Activated CD4-positive, alpha-beta T cell treated with anti-CD3 and anti-CD28 coated beads, Interleukin-2, amount 10 ng/mL, durations not matched to agents 24 days and 14 days (primary cell): ENCODE results near the gene LFNG. TPM values are rescaled to one million over a fixed set of nuclear protein-coding genes. Genes with fewer than 3 reads are reported as not detected.
"Not testable (repeated sequence)": the region's sequence is repeated elsewhere in the genome, so short reads cannot be mapped to it uniquely, and the experiment has no call there.

ENCODE experiments used
- DNase-seq: peaks from one replicate; pipeline ENCODE4 v3.0.0; 2022
- H3K27ac Mint-ChIP-seq: one replicate; pipeline ENCODE4 v1.8.0; 2022; ENCODE audit warnings: mild to moderate bottlenecking, mixed read lengths
- H3K27me3 Mint-ChIP-seq: one replicate; pipeline ENCODE4 v1.8.0; 2022; ENCODE audit warnings: mixed read lengths
- H3K36me3 Mint-ChIP-seq: one replicate; pipeline ENCODE4 v1.8.0; 2022; ENCODE audit warnings: low read depth, mild to moderate bottlenecking, mixed read lengths
- H3K4me1 Mint-ChIP-seq: one replicate; pipeline ENCODE4 v1.8.0; 2021; ENCODE audit warnings: mixed read lengths
- H3K4me3 Mint-ChIP-seq: one replicate; pipeline ENCODE4 v1.8.0; 2022; ENCODE audit warnings: mild to moderate bottlenecking, moderate library complexity, mixed read lengths
- H3K9me3 Mint-ChIP-seq: one replicate; pipeline ENCODE4 v1.8.0; 2021; ENCODE audit warnings: mixed read lengths
- intact Hi-C: fragments of 100-400 bp; cut with micrococcal nuclease; formaldehyde crosslinking; loops from one replicate; pipeline ENCODE4 v1.15.1; 2023
- total RNA-seq: library from RNA; stranded (reverse); gene quantifications from 2 replicates; pipeline ENCODE4 v1.2.3, GENCODE V29; 2022

Gene LFNG
- total RNA-seq, 1 donor from 2014 or later, result 34.2 TPM

DNA sequence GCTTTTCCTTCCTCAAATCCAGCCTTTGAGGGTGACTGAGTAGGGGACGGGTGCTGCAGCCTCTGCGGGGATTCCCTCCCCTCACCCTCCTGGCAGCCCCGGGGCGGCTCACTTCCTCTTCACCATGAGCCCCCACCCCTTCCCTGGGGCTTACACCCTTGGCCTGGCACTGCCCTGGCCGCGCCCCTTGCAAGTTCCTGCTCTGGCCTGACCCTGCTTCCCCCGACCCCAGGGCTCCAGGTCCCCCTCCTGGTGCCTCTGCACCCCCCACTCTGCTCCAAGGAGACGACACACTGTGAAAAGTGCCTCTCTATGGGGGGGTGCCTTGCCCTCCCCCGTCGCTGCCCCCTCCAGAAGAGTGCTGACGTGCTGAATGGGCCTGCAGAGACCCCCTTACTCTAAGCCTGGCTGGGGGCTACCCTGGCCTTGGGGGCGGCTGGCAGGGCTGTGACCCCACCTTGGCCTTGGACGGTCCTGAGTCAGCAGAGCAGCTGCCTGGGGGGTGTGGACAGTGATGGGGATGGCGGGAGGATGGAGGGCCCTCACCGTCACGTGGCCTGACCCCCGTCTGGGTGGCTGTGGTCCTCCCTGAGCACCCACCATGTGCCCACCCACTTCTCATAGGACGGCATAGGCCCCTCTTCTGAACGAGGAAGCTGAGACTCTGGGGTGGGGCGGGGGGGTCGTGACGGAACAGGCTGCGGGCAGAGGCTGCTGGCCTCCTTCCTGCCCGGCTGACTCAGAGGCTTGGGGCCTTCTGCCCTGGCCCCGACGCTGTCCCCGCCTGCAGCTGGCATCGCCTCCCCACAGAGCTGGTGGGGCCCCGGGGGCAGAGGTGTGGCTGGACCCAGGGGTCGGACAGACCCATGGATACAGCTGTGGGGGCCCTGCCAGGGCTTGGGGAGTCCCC, 9.8 kb downstream of the LFNG start:
- Mint-ChIP-seq H3K4me1 (peaks cover 42% of the 10 kb centered on the region), H3K4me3 (peak overlapping the region; percentile 83), H3K27me3 (no peaks in the 10 kb centered on the region), H3K36me3 (peaks cover 18% of the 10 kb centered on the region), H3K27ac (peak overlapping the region; percentile 98), H3K9me3 (no peaks in the 10 kb centered on the region)
- intact Hi-C loops, result loop anchor here (1.0 kb wide), 3 partner anchors 7 to 26 kb away; partner anchors contain the start of gene BRAT1
- DNase-seq, result peak; percentile 87

DNA sequence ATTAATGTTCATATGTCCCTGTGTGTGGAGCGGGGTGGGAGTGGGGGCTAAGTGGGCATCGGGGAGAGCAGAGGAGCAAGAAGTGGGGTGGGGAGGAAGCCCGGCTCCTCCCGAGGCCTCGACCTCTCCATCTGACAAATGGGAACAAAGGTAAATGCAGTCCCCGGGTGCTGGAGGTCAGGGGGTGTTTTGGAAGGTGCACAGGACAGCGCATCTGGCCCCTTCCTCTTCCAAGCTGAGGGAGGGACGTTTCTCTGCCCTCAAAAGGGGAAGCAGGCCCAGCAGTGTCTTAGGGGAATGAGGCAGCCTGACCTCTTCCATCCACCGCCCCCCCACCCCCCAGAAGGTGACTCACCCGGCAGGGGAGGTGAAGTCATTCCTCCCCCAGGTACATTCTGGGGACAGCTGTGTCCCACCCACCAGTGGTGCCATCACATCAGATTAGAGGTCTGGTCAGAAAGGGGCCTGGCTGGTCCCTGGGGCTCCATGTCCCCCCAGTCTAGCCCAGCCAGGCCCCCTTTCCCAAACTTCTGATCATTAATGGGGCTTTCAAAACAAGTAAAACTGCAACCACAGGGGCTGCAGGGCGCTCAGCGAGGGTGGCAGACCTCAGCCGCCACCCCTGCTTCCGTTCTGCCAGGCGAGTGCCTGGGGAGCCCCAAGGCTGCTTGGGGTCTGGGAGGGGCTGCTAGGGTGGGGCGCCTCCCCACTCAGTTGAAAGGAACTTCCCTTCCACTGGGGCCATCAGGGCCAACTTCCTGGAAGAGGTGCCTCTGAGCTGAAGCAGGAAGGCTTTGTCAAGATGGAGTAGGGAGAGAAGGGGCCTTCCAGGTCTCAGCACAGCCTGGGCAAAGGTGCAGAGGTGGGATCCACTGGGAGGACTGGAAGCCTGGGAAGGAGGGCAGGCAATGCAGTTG, 10.8 kb downstream of the LFNG start:
- intact Hi-C loops, result loop anchor here (1.0 kb wide), 3 partner anchors 8 to 25 kb away; partner anchors contain the start of gene BRAT1
- Mint-ChIP-seq H3K4me3 (peak overlapping the region; percentile 83), H3K9me3 (no peaks in the 10 kb centered on the region), H3K36me3 (peaks cover 18% of the 10 kb centered on the region), H3K27ac (peak overlapping the region; percentile 98), H3K4me1 (peaks cover 42% of the 10 kb centered on the region), H3K27me3 (no peaks in the 10 kb centered on the region)
- peak; percentile 90 for DNase-seq

DNA sequence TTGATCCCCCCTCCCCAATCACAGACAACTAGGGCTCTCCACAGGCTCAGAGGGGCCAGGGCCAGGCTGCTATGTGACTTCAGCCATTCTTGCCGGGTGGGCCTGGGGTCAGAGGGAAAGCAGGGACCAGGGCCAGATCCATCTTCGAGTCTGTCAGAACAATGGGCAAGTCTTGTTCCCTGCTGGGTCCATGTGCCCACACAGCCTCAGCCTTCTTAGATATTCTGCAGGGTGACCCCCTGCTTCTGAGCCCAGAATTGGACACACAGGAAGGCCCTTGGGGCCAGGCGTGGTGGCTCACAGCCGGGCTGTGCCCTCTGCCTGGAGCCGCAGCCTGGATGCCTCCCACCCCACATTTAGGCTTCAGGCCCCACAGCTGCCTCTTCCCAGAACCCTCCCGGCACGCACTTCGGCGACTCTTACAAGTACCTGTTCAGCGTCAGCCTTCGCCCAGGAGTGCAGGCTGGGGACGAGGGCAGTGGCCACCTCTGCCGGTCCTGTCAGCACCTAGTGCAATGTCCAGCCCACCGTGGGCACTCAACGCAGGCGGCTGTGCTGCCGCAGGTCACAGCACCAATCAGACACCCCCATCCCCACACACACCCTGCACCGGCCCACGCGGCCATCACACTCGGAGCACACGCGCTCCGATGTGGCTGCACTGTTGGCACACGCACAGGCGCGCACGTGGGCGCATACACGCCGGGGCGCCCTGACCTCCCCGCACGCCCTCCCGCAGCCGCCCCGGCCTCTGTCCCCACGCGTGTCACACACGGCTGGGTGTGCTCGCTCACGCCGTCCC, 11.6 kb downstream of the LFNG start:
- H3K36me3 Mint-ChIP-seq, result peaks cover 14% of the 10 kb centered on the region
- H3K27ac Mint-ChIP-seq, result peak overlapping the region; percentile 98
- not testable (repeated sequence) for H3K27me3 Mint-ChIP-seq, H3K9me3 Mint-ChIP-seq, DNase-seq
- intact Hi-C loops, result loop anchor here (1.0 kb wide), 3 partner anchors 9 to 24 kb away; partner anchors contain the start of gene BRAT1
- H3K4me1 Mint-ChIP-seq, result peaks cover 40% of the 10 kb centered on the region
- peak overlapping the region; percentile 83 for H3K4me3 Mint-ChIP-seq

DNA sequence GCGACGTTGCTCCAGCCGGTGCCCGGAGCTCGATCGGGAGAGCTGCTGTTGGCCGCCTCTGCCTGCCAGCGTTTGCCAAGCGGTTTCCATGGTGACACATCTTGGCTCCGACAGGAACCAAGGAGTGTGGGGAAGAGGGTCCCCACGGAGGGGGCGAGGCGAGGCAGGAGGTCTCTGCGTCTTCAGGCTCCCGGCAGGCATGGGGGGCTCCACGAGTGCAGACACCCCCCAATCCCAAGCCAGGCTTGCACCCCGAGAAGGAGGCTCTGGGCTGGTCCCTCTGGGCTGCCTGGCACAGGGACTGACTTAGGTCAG, 12.2 kb downstream of the LFNG start:
- H3K4me3 Mint-ChIP-seq, H3K27ac Mint-ChIP-seq, intact Hi-C loops, H3K27me3 Mint-ChIP-seq, DNase-seq, H3K9me3 Mint-ChIP-seq: not testable (repeated sequence)
- H3K4me1 Mint-ChIP-seq, result peaks cover 40% of the 10 kb centered on the region
- peaks cover 11% of the 10 kb centered on the region for H3K36me3 Mint-ChIP-seq

DNA sequence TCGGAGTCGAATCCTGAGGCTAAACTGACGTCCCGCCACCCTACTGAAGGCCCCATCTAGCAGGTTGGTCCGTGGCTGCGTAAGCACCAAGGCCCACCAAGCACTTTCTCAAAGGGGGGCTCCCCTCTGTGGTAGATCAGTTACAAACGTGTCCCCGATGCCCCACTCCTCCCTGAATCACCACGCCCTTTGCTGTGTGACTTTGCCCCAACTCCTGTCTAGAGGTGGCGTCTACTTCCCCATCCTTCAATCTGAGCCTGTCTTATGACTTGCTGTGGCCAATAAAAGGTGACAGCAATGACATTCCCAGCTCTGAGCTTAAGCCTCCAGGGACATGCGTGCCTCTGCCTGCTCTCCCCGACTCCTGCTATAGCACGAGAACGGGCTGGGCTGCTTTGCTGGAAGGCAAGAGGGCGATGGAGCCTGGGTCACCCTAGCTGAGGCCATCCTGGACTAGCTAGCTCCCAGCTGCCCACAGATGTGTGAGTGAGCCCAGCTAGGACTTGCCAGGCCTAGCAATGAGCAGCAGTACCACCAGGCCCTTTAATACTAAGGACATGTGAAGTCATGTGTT, 12.7 kb downstream of the LFNG start:
- H3K27ac Mint-ChIP-seq, intact Hi-C loops, H3K9me3 Mint-ChIP-seq, DNase-seq, H3K4me3 Mint-ChIP-seq, H3K27me3 Mint-ChIP-seq: not testable (repeated sequence)
- H3K36me3 Mint-ChIP-seq, result peaks cover 11% of the 10 kb centered on the region
- peaks cover 36% of the 10 kb centered on the region for H3K4me1 Mint-ChIP-seq

DNA sequence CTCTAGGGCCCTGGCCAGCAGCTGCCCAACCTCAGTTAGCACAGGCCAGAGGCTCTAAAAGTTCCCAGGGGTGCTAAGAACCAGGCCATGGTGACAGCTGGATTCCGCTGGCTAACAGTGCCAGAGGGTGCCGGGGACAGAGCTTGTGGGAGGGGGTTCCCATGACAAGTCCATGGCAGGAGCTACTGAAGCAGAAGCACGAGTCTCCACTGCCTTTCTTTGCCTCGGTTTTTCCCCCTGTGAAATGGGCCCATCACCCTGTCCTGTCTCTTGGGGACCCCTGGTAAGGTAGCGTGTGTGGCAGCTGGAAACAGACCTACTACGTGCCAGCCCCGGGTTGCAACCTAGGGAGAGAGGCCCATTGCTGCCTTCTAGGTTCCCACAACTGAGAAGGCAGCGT, 13.2 kb downstream of the LFNG start:
- DNase-seq, intact Hi-C loops, H3K27me3 Mint-ChIP-seq, H3K4me3 Mint-ChIP-seq, H3K9me3 Mint-ChIP-seq, H3K27ac Mint-ChIP-seq: not testable (repeated sequence)
- Mint-ChIP-seq H3K4me1 (peaks cover 31% of the 10 kb centered on the region), H3K36me3 (peaks cover 11% of the 10 kb centered on the region)

DNA sequence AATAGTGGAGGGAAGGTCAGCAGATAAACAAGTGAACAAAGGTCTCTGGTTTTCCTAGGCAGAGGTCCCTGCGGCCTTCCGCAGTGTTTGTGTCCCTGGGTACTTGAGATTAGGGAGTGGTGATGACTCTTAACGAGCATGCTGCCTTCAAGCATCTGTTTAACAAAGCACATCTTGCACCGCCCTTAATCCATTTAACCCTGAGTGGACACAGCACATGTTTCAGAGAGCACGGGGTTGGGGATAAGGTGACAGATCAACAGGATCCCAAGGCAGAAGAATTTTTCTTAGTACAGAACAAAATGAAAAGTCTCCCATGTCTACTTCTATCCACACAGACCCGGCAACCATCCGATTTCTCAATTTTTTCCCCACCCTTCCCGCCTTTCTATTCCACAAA, 14.0 kb downstream of the LFNG start:
- DNase-seq, H3K36me3 Mint-ChIP-seq, H3K4me3 Mint-ChIP-seq, H3K27ac Mint-ChIP-seq, H3K27me3 Mint-ChIP-seq, H3K9me3 Mint-ChIP-seq, intact Hi-C loops: not testable (repeated sequence)
- H3K4me1 Mint-ChIP-seq, result peaks cover 23% of the 10 kb centered on the region

DNA sequence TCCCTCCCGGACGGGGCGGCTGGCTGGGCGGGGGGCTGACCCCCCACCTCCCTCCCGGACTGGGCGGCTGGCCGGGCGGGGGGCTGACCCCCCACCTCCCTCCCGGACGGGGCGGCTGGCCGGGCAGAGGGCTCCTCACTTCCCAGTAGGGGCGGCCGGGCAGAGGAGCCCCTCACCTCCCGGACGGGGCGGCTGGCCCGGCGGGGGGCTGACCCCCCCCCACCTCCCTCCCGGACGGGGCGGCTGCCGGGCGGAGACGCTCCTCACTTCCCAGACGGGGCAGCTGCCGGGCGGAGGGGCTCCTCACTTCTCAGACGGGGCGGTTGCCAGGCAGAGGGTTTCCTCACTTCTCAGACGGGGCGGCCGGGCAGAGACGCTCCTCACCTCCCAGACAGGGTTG, 14.6 kb downstream of the LFNG start:
- H3K9me3 Mint-ChIP-seq, H3K27me3 Mint-ChIP-seq, H3K36me3 Mint-ChIP-seq, intact Hi-C loops, DNase-seq, H3K4me3 Mint-ChIP-seq, H3K27ac Mint-ChIP-seq: not testable (repeated sequence)
- peaks cover 18% of the 10 kb centered on the region for H3K4me1 Mint-ChIP-seq

DNA sequence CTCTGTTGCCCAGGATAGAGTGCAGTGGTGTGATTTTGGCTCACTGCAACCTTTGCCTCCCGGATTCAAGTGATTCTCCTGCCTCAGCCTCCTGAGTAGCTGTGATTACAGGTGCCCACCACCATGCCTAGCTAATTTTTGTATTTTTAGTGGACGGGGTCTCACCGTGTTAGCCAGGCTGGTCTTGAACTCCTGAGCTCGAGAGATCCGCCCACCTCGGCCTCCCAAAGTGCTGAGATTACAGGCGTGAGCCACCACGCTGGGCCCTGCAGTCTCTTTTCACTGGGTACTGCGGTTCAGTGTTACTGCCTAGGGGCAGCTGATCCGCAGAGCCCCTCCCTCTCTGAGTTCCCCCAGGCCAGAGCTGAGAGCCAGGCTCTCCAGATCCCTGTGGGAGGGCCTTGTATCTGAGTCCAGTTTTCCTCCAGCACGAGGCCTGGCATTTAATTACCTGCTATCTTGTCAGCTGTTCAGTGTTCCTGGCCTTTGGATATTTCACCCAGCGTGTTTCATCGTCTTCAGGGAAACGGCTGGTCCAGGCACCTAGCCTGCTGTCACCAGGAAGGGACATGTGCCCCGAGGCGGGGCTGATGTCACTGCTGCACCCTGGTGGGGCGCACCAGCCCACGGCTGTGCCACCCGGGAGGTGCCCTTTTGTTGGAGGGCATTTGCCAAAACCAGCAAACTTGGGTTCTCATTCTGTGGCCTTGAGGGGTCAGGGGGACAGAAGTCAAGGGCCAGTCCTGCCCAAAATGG, 16.5 kb downstream of the LFNG start:
- DNase-seq, intact Hi-C loops, H3K27ac Mint-ChIP-seq, H3K9me3 Mint-ChIP-seq, H3K36me3 Mint-ChIP-seq, H3K4me1 Mint-ChIP-seq, H3K27me3 Mint-ChIP-seq, H3K4me3 Mint-ChIP-seq: not testable (repeated sequence)

DNA sequence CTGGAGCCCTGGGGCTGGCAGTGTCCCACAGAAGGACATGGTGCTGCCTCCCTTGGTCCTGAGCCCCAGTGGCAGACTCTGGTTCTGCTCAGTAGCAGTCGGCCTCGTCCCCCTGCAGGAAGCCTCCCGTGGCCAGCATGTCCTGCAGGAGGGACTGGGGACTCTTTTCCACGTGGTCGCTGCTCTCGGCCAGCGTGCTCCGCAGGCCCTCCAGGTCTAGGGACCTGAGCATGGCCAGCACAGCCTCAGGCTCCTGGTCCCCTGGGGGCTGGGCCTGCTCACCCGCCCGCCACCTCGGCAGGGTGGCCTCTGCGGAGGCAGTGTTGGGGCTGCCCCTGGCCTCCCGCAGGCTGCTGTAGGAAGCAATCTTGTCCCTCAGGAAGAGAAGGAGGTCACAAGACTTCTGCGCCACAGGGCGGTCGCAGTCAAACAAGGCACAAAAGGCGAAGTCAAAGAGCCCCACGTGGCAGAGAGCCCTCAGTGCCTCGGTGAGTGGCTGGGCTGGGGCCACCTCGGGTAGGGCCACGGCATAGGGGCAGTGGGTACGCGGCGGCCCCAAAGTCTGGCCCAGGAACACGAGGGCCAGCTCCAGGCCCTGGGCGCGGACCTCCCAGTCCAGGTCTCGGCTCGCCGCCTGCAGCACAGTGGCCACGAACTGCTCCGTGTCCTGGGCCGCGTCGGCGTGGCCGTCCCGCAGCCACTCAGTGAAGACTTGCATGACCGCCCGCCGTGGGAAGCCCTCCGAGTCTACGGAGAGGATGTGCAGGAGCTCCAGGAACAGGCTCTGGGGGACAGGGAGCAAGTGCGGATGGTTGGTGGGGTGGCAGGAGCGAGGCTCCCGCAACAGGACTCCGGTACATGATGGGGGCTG, 18.6 kb downstream of the LFNG start:
- Mint-ChIP-seq H3K4me3 (no peak overlapping the region), H3K27ac (no peak overlapping the region), H3K9me3 (no peaks in the 10 kb centered on the region), H3K4me1 (no peaks in the 10 kb centered on the region), H3K36me3 (peaks cover 7% of the 10 kb centered on the region), H3K27me3 (no peaks in the 10 kb centered on the region)
- intact Hi-C loops, result no loop called here
- no peak for DNase-seq

DNA sequence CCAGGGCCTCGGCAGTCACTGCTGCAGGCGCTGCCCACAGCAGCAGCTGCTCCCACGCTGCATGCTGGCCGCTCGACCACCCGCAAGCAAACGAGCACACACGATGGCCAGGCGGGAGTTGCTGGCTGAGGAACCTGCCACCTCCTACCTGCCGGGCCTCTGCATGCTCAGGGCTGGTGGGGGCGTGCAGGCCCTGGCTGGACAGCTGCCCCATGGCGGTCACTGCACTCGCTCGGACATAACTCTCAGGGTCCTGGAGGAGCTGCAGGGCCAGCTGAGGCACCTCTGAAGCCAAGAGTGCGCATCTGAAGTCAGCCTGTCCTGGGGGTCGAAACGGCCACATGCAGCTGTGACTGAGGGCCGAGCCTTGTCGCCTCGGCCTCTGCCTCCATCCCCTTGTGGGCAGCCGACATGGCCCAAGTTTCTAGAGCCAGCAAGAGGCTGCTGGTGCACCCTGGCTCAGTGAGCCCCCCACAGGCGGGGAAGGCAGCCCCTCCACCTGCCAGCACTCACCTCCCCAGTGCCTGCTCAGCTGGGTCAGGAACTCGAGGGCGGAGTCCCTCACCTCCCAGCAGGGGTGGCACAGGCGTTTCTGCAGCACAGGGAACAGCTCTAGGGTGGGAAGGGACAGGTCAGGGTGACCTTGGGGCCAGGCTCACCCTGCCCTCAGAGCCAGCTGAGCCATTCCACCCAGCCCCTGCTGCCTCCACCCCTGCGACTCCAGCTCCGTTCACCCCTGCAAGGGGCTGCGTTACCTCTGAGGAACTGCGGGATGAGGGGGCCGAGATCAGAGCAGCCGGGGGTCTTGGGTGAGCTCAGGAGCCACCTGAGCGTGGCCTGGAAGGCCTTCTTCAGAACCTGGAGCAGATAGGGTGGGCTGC, 19.7 kb downstream of the LFNG start:
- H3K4me3 Mint-ChIP-seq, result no peak overlapping the region

More for the DNA sequence above, 19.7 kb downstream of the LFNG start:
- Mint-ChIP-seq H3K27ac (no peak overlapping the region), H3K4me1 (no peaks in the 10 kb centered on the region), H3K9me3 (no peaks in the 10 kb centered on the region), H3K36me3 (peaks cover 14% of the 10 kb centered on the region), H3K27me3 (no peaks in the 10 kb centered on the region)
- intact Hi-C loops, result no loop called here
- no peak for DNase-seq
